GM12801 (cell line): Measurements from ENCODE around the gene VPS37C.

ENCODE experiments used
- TF ChIP-seq, protein P1 (sequence below): IDR thresholded peaks from one replicate; pipeline ENCODE4 v1.5.1; 2011; ENCODE audit warnings: control low read depth; ENCODE audit not compliant: insufficient read length; ENCODE audit errors: extremely low read depth

The VPS37C gene

DNA sequence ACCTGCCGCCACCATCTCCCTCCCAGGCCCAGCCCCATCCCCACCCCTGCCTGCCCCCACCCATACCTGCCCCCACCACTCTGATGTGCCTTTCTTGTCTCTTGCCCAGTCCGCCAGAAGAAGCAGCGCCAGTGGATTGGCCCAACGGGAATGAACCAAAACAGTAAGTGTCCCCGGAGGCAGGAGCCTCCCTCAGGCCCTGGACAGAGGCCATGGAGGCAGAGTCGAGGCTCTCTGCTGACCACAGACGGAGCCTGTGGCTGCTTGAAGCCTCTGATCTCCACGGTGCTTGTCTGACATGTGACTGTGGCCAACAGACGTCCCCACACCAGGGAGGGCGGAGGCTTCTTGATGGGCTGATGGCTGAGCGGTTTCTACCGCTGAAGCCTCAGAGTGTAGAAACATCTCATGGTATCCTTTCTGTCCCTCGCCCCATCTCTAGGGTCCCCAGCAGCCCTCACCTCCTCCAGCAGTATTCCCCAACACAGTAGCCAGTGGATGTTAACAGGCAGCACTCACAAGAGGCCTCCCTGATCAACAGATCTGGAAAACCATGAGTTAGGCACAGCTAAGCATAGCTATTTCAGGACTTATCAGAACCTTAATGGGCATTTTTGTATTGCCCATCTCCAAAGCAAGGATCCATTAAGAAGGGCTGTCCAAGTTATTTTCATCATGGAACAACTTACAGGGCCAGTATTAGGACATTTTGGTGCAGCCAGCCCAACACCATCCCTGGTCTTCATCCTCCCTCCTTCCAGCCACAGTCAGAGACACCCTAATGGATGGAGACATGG is 37.3 kb downstream of the VPS37C start:
- TF ChIP-seq, protein P1, sequence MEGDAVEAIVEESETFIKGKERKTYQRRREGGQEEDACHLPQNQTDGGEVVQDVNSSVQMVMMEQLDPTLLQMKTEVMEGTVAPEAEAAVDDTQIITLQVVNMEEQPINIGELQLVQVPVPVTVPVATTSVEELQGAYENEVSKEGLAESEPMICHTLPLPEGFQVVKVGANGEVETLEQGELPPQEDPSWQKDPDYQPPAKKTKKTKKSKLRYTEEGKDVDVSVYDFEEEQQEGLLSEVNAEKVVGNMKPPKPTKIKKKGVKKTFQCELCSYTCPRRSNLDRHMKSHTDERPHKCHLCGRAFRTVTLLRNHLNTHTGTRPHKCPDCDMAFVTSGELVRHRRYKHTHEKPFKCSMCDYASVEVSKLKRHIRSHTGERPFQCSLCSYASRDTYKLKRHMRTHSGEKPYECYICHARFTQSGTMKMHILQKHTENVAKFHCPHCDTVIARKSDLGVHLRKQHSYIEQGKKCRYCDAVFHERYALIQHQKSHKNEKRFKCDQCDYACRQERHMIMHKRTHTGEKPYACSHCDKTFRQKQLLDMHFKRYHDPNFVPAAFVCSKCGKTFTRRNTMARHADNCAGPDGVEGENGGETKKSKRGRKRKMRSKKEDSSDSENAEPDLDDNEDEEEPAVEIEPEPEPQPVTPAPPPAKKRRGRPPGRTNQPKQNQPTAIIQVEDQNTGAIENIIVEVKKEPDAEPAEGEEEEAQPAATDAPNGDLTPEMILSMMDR: no peak

DNA sequence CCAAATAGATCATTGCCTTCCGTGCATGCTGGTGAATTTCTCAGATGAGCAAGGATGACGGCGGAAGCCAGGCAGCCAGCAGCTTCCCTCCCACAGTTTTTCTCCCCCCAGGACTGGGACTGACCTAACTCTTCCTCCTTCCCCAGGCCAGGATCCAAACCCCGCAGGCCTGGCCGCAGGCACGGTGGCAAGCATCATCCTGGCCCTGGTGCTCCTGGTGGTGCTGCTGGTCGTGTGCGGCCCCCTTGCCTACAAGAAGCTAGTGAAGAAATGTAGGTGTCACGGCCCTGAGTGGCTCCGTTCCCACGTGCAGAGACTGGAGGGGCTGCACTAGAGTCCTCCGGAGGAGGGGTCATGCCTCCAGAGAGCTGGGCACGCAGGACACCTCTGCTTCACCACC is 38.5 kb downstream of the VPS37C start:
- TF ChIP-seq, protein P1: no peak

DNA sequence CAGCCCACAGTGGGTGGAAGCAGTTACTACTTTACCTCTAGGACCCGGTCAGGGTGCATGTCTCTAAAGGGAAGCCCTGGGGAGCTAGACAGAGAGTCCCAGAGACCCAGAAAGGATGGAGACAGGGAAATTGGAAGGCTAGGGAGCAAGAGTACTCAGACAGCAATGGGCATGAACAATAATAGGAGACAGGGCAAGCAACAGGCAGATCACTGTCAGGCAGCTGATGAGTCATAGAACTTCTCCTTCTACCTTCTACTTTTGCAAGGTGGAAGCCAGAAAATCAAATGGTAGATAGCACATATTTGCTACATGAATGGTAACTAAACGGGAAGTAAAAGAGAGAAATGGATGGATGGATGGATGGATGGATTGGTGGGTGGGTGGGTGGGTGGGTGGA is 39.3 kb downstream of the VPS37C start:
- TF ChIP-seq, protein P1: no peak

DNA sequence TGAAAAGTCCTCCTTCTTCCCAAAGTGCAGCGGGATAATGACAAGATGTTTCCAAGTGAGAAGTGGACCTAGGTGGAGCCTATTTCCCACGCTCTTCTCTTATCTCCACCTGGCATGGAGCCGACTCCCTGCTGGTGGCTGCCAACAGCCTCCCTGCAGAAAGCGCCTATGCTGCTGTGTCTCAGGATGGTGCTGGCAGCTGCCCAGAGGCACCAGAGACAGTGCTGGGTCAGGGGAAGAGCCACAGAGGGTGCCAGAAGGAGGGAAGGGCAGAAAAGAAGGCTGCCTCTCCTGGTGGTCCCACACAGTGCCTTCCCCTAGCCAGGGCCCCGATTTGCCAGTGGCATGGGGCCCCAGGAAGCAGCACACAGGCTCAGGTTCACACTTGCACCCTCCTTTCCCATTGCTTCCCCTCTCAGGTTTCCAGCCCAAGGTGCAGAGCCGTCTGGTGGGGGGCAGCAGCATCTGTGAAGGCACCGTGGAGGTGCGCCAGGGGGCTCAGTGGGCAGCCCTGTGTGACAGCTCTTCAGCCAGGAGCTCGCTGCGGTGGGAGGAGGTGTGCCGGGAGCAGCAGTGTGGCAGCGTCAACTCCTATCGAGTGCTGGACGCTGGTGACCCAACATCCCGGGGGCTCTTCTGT is 39.9 kb downstream of the VPS37C start:
- TF ChIP-seq, protein P1: no peak

DNA sequence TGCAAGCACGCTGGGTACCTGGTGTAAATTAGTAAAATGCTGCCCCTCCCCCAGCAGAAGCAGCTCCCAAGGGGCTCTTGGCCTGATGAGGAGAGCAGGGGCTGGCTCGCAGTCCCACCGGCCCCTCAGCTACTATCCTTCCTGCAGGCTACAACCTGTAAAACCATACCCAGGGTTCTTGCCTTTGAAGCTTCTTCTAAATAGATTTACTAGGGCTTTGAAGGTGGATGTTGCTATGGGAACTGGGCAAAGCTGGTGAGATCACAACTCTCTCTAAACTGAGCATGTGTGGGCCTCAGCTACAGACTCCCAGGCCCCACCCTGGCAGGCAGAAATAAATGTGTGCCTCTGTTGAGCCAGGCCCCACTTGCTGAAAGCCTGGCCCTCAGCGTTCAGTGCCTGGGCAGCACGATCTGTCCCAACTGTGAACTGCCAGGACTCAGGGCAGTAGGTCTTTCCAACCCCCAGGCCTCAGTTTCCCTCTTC is 40.5 kb downstream of the VPS37C start:
- TF ChIP-seq, protein P1: no peak

DNA sequence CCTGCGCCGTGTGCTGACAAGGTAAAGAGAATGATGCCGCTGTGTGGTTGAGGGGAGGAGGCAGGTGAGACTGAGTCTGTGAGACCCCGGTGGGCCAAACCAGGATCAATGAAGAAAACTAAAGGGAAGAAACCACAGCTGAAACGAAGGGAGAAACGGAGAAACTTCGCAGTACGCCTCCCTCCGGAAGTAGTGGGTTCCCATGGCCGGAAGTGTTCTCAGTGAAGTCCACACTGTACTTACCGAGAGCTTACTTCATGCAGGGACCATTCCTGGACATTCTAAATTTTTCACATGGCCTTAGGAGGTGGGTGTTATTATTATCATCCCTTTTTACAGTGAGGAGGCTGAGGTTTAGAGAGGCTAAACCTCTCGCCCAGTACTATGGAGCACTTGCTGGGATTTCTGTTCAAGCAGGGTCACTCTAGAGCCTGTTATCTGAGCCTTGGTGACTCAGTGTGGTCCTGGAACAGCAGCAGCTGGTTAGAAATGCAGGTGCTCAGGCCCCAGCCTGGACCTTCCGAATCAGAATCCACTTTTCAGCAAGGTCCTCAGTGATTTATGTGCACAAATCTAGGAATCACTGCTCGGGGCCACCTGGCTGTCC is 41.0 kb downstream of the VPS37C start:
- TF ChIP-seq, protein P1: no peak

DNA sequence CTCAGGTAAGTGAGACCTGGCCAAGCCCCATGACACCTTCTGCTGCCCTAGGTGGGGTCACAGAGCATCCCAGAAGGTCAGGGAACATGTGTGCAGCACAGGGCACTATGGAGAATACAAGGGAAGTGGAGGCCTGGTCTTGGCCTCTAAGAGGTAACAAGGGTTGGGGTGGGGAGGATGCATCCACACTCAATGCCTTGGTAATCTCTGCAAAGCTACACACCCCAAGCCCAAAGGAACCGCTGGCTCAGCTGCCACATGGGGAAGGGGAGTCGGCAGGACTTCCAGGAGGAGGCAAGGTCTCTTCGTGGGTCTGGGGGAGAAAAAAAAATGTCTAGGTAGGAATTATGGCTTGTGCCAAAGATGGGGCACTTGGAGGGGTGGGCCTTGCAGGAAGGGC is 41.7 kb downstream of the VPS37C start:
- TF ChIP-seq, protein P1: no peak
